SW480 (cell line): ENCODE data around the gene SORCS2.

Source experiments
- DNase-seq: peaks from one replicate; pipeline ENCODE4 v3.0.0-alpha.2; 2016; ENCODE audit warnings: low spot score

SORCS2 gene

DNA sequence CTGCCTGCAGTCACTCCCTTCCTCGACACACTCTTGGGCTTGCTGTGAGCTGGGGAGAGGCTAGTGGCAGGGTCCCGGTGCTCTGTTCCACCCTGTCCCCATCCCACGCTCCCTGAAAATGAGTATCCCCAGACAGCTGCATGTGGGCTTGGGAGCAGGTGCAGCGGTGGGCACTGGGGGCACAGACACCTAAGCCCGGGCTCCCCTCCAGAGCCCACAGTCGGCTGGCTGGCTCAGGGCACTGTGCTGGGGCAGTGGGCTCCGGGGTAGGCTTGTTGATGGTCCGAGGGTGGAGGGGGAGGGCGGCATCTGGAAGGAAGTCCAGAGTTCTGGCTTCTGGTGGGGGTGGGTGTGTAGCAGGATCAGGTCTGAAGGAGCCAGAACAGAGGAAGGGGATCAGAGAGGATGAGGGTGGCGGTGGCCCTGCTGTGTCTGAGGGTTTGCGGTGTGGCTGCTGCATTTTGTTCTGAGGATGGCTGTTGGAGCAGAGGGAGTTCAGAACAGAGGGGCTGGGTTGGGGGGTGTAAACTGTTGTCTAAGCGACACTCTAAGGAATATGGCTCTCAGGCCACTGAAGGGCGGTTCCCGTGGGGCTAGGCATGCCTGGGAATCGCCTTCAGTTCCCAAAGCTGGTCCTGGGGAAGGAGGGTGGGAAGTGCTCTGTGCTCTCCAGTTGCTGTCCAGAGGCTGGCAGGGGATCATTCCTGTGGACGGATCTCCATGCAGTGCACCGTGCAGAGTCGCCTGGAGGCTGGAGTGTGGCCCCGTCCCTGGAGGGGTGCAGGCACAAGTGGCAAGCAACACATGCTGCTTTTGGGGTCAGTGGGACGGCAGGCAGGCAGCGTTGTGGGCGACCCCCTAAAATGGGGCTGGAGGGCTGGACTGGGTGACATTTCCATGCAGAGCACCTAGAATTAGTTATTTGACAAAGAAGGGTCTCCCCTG is 114.0 kb downstream of the SORCS2 start:
- no peak for DNase-seq

DNA sequence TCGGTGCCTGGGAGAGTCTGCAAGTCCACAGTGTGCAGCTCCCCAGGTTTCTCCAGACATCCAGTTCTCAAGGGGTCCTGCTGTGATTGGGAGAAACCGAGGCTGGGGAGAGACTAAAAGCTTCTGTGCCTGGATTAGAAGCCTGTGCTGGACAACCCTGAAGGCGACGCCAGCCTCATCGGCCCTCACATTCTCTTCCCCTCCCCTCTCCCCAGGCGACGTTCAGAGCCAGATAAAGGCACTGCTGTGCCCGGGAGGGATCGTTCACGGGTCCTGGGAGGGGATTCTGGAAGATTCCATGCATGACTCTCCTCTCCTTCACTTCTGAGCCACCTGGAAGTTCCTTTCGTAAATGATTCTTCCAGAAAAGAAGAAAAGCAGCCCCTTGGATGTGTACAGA is 114.6 kb downstream of the SORCS2 start:
- no peak for DNase-seq

DNA sequence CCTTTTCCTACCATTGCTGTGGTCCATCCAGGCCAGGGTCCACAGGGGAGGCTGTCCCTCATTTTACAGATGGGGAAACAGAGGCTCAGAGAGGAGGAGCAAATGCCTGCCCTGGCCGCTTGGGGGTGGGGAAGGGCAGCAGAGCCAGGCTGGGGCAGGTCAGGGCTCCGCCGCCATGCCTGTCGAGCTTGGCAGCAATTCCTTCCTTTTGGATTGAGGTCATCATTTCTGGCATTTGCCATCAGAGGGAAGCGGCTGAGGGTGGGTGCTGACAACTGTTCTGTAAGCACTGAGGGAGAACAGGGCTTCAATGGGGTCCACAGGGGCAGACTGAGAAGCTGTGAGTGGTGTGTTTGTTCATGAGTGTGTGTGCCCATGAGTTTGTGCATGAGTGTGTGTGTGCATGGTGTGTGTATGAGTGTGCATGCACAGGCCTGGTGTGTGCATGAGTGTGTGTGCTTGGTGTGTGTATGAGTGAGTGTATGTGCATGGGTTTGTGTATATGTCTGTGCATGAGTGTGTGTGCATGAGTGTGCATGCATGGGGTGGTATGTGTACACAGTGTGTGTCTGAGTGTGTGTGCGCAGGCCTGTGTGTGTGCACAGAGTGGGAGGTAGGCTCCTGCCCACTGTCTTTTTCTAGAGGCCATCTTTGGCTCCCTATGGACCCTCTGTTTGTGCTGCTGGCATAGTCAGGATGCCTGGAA is 115.2 kb downstream of the SORCS2 start:
- no peak for DNase-seq

DNA sequence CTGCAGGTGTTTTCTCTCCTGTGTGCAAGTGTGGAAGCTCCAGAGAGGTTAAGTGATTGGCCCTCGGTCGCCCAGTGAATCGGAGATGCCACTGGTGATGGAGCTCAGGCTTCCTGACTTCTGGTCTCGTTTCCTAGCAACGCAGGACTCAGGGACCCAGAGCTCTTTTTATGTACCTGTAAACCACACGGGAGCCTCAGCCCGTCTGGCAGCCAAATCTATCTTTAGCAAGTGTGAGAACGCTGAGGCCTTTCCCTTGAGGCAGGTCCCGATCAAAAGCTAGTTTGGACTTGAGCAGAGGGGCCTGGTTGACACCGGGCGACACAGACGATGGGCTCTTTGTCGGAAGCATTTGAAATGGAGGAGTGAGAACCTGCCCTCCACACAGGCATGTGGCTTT is 116.8 kb downstream of the SORCS2 start:
- no peak for DNase-seq

GRCh38 chr4:7309636-7310390 is 117.5 kb downstream of the SORCS2 start:
- no peak for DNase-seq

GRCh38 chr4:7310451-7310850 is 118.1 kb downstream of the SORCS2 start:
- DNase-seq, result no peak

GRCh38 chr4:7311205-7311604 is 118.9 kb downstream of the SORCS2 start:
- DNase-seq, result no peak

GRCh38 chr4:7312691-7313090 is 120.4 kb downstream of the SORCS2 start:
- DNase-seq, result no peak

DNA sequence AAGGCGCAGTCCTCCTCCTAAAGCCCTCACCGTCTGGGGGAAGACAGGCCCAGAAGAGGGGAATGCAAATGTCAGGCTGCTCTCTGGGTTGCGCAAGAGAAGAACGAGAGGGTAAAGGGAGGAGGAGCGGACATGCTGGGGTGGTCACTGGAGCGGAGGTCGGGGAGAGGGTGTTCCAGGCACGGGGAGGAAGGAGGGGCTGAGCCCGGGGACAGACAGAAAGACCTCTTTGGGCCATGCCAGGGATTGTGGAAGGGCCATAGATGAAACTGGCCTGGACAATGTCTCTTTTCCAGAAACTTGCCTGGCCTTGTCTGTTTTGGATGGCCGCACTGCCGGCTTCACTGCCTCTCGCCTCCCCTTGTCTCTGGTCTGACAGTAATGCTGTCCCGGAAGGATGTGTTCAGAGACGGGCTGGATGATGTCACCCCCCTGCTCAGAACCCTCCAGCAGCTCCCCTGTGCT is 121.0 kb downstream of the SORCS2 start:
- DNase-seq, result no peak

- no peak for DNase-seq
Observed at GRCh38 chr4:7313991-7314390, 121.7 kb downstream of the SORCS2 start.

GRCh38 chr4:7315286-7315685 is 122.9 kb downstream of the SORCS2 start:
- no peak for DNase-seq

- no peak for DNase-seq
Observed at GRCh38 chr4:7315935-7316334, 123.6 kb downstream of the SORCS2 start.

DNA sequence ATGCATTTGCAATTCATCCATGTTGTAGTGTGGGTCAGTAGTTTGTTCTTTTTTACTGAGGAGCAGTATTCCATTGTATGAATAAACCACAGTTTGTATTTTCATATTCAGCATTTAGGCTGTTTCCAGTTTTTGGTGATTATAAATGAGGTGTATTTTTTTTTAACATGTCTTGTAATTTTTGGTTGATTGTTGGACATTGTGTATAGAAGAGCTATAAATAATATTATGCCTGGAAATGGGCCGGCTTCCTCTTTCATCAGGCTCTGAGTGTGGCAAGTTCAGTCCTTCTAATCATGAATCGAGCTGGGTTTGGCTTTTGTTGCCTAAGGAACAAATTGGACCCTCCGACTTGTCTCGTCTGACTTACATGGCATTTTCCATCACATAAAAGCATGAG is 126.7 kb downstream of the SORCS2 start:
- DNase-seq, result no peak

DNA sequence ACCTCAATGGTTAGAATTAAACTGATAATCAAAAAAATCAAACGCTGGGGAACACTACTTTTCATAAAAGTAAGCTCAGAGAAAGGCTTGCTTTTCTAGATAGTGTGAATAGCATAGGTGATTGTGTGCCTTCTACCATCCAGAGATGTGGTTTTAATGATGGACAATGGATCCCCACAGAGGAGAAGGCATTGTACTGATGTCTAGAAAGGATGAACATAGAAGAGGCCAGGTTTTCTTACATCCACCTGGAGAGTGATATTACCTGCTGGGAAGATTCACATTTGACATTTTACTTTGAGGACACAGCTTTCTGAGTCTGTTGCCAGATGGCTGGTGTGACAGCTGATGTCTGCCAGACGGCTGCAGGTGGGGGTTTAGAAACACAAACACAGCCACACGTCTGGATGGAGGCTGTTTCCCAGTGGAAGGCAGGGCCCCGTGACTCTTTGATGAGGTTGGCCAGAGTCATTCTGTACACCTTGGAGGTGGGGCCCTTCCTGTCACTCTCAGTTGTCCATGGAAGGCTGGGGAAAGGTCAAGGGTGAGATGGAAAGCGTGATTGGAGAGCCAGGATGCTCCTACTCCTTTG is 128.0 kb downstream of the SORCS2 start:
- no peak for DNase-seq

DNA sequence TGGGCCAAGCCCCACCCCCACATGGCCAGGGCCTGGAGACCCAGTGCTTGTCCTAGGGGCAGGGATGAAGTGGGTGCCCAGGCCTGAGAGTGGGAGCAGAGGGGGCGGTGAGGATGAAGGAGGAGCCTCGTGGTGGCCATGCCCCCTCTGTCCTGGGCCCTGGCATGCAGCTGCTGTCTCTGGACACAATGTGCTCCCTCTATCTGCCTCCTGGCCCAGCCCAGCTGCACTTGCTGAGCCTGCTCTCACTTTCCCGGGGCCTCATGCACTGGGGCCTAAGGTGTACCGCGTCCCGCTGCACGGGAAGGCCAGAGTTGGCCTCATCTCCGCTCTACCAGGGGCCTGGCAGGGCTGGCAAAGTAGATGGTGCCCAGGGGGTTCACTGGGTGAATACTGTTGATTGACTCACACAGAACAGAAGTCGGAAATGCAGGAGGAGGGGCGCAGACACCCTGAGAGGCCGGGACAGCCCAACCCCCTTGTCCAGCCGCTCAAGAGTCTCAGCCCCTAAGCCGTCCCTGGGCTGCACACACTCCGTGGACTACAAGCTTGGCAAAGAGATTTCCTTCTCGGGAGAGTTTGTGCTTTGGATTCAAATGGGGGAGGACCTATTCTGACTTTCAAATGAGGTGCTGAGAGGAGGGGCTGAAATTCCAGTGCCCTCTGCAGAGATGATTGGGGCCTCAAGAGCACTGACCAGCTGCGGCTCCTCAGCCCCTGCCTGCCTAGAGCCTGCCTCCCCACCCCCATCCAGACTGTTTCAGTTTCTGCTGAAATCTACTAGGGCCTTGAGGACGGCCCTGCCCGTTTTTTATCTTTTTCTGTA is 130.0 kb downstream of the SORCS2 start:
- DNase-seq, result no peak

DNA sequence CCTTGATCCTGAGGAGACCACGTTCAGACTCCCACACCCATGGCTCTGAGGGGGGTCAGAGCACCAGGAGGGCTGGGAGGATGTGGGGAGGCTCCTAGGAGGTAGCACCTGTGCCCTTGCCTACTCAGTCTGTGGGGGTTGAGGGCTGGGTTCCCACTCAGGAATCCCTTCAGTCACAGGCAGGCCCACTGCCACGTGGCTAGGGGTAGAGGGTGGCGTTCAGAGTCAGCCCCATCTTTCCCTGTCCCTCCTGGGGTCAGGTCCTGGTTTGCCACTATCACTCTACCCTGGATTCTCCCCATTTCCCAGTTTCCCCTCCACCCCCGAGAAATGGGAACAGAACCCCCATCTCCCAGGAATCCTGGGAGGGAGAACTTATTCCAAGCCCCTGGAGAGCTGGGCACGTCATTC is 131.1 kb downstream of the SORCS2 start:
- DNase-seq, result no peak

DNA sequence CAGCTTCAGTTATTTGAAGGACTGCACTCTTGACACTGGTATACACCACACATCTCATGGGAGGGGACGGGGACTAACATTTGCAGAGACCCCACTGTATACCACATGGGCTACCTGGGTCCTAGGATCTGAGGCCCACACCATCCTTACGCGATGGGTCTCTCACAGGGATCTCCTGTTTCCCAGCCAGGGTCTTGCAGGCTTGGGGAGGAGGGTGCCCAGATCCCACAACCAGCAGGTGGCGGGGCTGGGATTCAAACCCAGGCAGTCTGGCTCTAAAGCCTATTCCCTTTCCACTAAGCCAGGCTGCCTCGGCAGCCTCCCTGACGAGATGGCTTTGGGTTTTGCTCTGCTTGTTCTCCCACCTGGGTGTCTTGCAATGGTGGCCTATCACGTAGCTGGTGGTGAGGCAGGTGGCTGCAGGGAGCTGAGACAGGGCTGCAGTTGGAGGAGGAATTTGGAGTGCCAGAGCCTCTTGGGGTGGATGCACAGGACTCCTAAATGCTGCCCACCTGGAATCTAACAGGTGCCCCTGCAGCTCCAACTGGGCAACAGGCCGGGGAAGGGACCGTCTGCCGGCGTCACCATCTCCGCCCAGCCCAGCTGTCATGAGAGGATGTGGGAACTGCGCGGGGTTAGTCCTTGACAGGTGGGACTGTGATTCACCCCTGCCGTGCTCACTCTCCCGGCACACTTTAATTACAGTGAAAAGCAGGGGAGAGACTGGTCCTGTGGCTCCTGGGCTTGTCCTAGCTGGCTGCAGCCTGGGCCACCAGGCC is 131.7 kb downstream of the SORCS2 start:
- peak; percentile 65 for DNase-seq

DNA sequence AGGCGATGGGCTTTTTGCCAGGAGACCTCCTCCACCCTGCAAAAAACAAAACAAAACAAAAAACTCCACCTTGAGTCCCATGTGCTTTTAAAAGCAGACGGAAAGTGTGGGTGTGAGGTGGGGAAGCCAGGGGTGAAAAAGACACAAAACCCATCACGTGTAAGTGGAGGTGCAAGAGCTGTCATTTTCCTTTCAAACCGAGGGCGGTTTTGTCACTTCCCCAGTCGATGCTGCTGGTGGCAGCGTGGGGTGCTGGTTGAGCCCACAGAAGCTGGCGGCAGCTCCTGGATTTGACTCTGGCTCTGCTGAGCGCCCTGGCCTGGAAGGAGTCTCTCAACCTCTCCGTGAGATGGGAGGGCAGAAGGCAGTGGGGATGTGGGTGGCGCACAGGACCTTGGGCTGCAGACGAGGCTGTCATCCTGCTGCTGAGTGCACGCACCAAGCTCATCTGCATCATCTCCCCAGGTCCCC is 132.3 kb downstream of the SORCS2 start:
- no peak for DNase-seq

GRCh38 chr4:7325541-7325940 is 133.2 kb downstream of the SORCS2 start:
- DNase-seq, result no peak

- DNase-seq, result no peak
Observed at GRCh38 chr4:7326306-7326692, 134.0 kb downstream of the SORCS2 start.
